Tibial artery (tissue), 4 donors: ENCODE results near the gene NCKAP5.

Source experiments
- DNase-seq, 2 donors: peaks; one replicate each; pipeline ENCODE4 v3.0.0-alpha.2; 2019
- H3K27ac ChIP-seq, 2 donors: fragments of 200-600 bp; sonication (generic) in 1 of 2; 1 replicate in 1 of 2; 2 replicates in 1 of 2; pipeline ENCODE4 v1.5.1; 2018 to 2019; ENCODE audit warnings: mild to moderate bottlenecking in 1 of 2
- H3K27me3 ChIP-seq, 2 donors: fragments of 200-600 bp; sonication (generic) in 1 of 2; one replicate each; pipeline versions ENCODE4 v1.5.1 to v1.6.0; 2016 to 2019
- H3K36me3 ChIP-seq, 3 donors: fragments of 200-600 bp; sonication (generic) in 2 of 3; one replicate each; pipeline ENCODE4 v1.5.1; 2016 to 2019; ENCODE audit warnings: mild to moderate bottlenecking in 2 of 3
- H3K4me1 ChIP-seq, 4 donors: fragments of 200-600 bp; sonication (generic) in 2 of 4; 1 replicate in 3 of 4; 2 replicates in 1 of 4; pipeline ENCODE4 v1.5.1; 2016 to 2019
- H3K4me3 ChIP-seq, 2 donors: fragments of 200-600 bp; sonication (generic) in 1 of 2; 1 replicate in 1 of 2; 2 replicates in 1 of 2; pipeline ENCODE4 v1.5.1; 2018 to 2019; ENCODE audit warnings: mild to moderate bottlenecking in 2 of 2
- H3K9me3 ChIP-seq, 3 donors: fragments of 200-600 bp; sonication (generic) in 1 of 3; one replicate each; pipeline ENCODE4 v1.5.1; 2016 to 2019
- CTCF ChIP-seq, 2 experiments: fragments of 200-600 bp in 1 of 2; fragments of 450-650 bp in 1 of 2; IDR thresholded peaks; one replicate each; pipeline ENCODE4 v1.5.1; 2017 to 2019; ENCODE audit warnings: antibody characterized with exemption in 2 of 2, mild to moderate bottlenecking in 1 of 2, moderate library complexity in 1 of 2
- intact Hi-C: fragments of 100-400 bp; cut with DNase I; formaldehyde crosslinking; loops from one replicate; pipeline ENCODE4 v1.15.0; 2023; ENCODE audit warnings: low total_unique reads

The NCKAP5 gene

GRCh38 chr2:133497270-133497893 is 70.9 kb downstream of the NCKAP5 start:
- no peak for DNase-seq
- Histone ChIP-seq H3K4me3 (no peak overlapping the region), H3K4me1 (no peaks in the 10 kb centered on the region), H3K27me3 (no peaks in the 10 kb centered on the region), H3K27ac (no peak overlapping the region), H3K9me3 (no peaks in the 10 kb centered on the region), H3K36me3 (no peaks in the 10 kb centered on the region)
- intact Hi-C loops, result no loop called here
- TF ChIP-seq CTCF (IDR thresholded peaks at IDR 0.05), result no peak

GRCh38 chr2:133496501-133497269 is 71.6 kb downstream of the NCKAP5 start:
- no peak overlapping the region for H3K27ac ChIP-seq
- intact Hi-C loops, result no loop called here
- H3K27me3 ChIP-seq, result no peaks in the 10 kb centered on the region
- DNase-seq, result no peak
- H3K4me1 ChIP-seq, result no peaks in the 10 kb centered on the region
- no peak for TF ChIP-seq CTCF (IDR thresholded peaks at IDR 0.05)
- no peak overlapping the region for H3K4me3 ChIP-seq
- H3K9me3 ChIP-seq, result no peaks in the 10 kb centered on the region
- H3K36me3 ChIP-seq, result no peaks in the 10 kb centered on the region

GRCh38 chr2:133495226-133495625 is 73.0 kb downstream of the NCKAP5 start:
- no peaks in the 10 kb centered on the region for H3K9me3 ChIP-seq
- no peaks in the 10 kb centered on the region for H3K36me3 ChIP-seq
- no peak overlapping the region for H3K4me3 ChIP-seq
- no peak overlapping the region for H3K27ac ChIP-seq
- H3K27me3 ChIP-seq, result no peaks in the 10 kb centered on the region
- no peak for TF ChIP-seq CTCF (IDR thresholded peaks at IDR 0.05)
- DNase-seq, result no peak
- H3K4me1 ChIP-seq, result peaks cover 0 to 6% (median 0%) of the 10 kb centered on the region in 4 donors
- intact Hi-C loops, result no loop called here

GRCh38 chr2:133492719-133493380 is 75.4 kb downstream of the NCKAP5 start:
- H3K36me3 ChIP-seq, result no peaks in the 10 kb centered on the region
- H3K4me3 ChIP-seq, result no peak overlapping the region
- no peak overlapping the region for H3K27ac ChIP-seq
- intact Hi-C loops, result no loop called here
- no peaks in the 10 kb centered on the region for H3K27me3 ChIP-seq
- no peaks in the 10 kb centered on the region for H3K9me3 ChIP-seq
- peaks cover 0 to 10% (median 2%) of the 10 kb centered on the region in 4 donors for H3K4me1 ChIP-seq
- DNase-seq, result no peak
- no peak for TF ChIP-seq CTCF (IDR thresholded peaks at IDR 0.05)

- DNase-seq, result no peak
- Histone ChIP-seq H3K9me3 (no peaks in the 10 kb centered on the region), H3K27me3 (no peaks in the 10 kb centered on the region), H3K27ac (no peak overlapping the region), H3K4me3 (no peak overlapping the region), H3K4me1 (peaks cover 0 to 10% (median 2%) of the 10 kb centered on the region in 4 donors), H3K36me3 (no peaks in the 10 kb centered on the region)
- intact Hi-C loops, result no loop called here
- TF ChIP-seq CTCF (IDR thresholded peaks at IDR 0.05), result no peak
Observed at GRCh38 chr2:133490411-133490980, 77.8 kb downstream of the NCKAP5 start.
